IMR-90 (cell line): ENCODE measurements around the gene RPL36. TPM values are rescaled to one million over a fixed set of nuclear protein-coding genes. Genes with fewer than 3 reads are reported as not detected.
A peak's percentile ranks its signal among the peaks of the same experiment; 100 is the strongest.

Experiments
- ATAC-seq: fragments of 200-7000 bp; cut with Tn5 transposase; 2 replicates; pipeline ENCODE4 v1.9.1; 2020; ENCODE audit warnings: low read depth, mild to moderate bottlenecking, moderate library complexity
- BruUV-seq: library from RNA; stranded (reverse); fragments of 400-500 nt; replicated peaks from 2 replicates; lab custom pipeline; 2021; lab: Mats Ljungman, UMichigan
- CTCF ChIA-PET: fragments of 300-600 bp; formaldehyde crosslinking; extraction: SDS; loops from one replicate; lab custom pipeline; 2021; ENCODE audit warnings: antibody characterized with exemption; lab: Yijun Ruan, JAX
- POLR2A ChIA-PET: fragments of 300-600 bp; sonication (Branson Sonifier 250); formaldehyde crosslinking; loops from one replicate; lab custom pipeline; 2022; ENCODE audit warnings: antibody characterized with exemption; ENCODE audit not compliant: unreplicated experiment; lab: Charles Lee
- DNase-seq: peaks from one replicate; pipeline ENCODE4 v3.0.0; 2013
- H2AFZ ChIP-seq: replicated peaks from 2 replicates; pipeline ENCODE3; 2013; ENCODE audit warnings: low read length, mild to moderate bottlenecking; ENCODE audit not compliant: poor library complexity
- H2AK5ac ChIP-seq: 2 replicates; pipeline ENCODE4 v1.6.1; 2013; ENCODE audit warnings: low read depth, low read length, inconsistent platforms
- H2AK9ac ChIP-seq: replicated peaks from 2 replicates; pipeline ENCODE3; 2013; ENCODE audit warnings: mild to moderate bottlenecking, low read depth, low read length, moderate library complexity; ENCODE audit not compliant: poor library complexity
- H2BK120ac ChIP-seq: 2 replicates; pipeline ENCODE4 v1.6.1; 2013; ENCODE audit warnings: low read depth, low read length, inconsistent platforms
- H2BK15ac ChIP-seq: 3 replicates; pipeline ENCODE4 v1.6.1; 2013; ENCODE audit warnings: low read depth, low read length, inconsistent platforms
- H2BK20ac ChIP-seq: 2 replicates; pipeline ENCODE4 v1.6.1; 2013; ENCODE audit warnings: low read depth, mild to moderate bottlenecking, inconsistent platforms, low read length, moderate library complexity
- H2BK5ac ChIP-seq: 2 replicates; pipeline ENCODE4 v1.6.1; 2013; ENCODE audit warnings: mild to moderate bottlenecking, low read depth, low read length, inconsistent platforms; ENCODE audit not compliant: poor library complexity, severe bottlenecking
- H3K14ac ChIP-seq: replicated peaks from 2 replicates; pipeline ENCODE4 v1.6.1; 2013; ENCODE audit warnings: low read depth, low read length, inconsistent platforms
- H3K18ac ChIP-seq: 2 replicates; pipeline ENCODE4 v1.6.1; 2013; ENCODE audit warnings: low read depth, low read length, control low read depth
- H3K23ac ChIP-seq: 2 replicates; pipeline ENCODE4 v1.6.1; 2013; ENCODE audit warnings: low read depth, low read length, inconsistent platforms
- H3K27ac ChIP-seq: 2 replicates; pipeline ENCODE4 v1.5.1; 2013; ENCODE audit warnings: mild to moderate bottlenecking, control low read depth, low read length; ENCODE audit not compliant: insufficient read depth
- H3K27me3 ChIP-seq: 2 replicates; pipeline ENCODE4 v1.6.1; 2013; ENCODE audit warnings: low read length; ENCODE audit not compliant: control insufficient read depth, insufficient read depth
- H3K36me3 ChIP-seq: 2 replicates; pipeline ENCODE4 v1.6.1; 2013; ENCODE audit warnings: low read length, mixed read lengths; ENCODE audit not compliant: control insufficient read depth, insufficient read depth
- H3K4ac ChIP-seq: 2 replicates; pipeline ENCODE4 v1.6.1; 2013; ENCODE audit warnings: low read depth, low read length, inconsistent platforms
- H3K4me1 ChIP-seq: 2 replicates; pipeline ENCODE4 v1.6.1; 2013; ENCODE audit warnings: low read length, mixed read lengths; ENCODE audit not compliant: control insufficient read depth, insufficient read depth
- H3K4me2 ChIP-seq: 2 replicates; pipeline ENCODE4 v1.6.1; 2013; ENCODE audit warnings: low read depth, mild to moderate bottlenecking, control low read depth, low read length, moderate library complexity
- H3K4me3 ChIP-seq: 2 replicates; pipeline ENCODE4 v1.5.1; 2013; ENCODE audit warnings: low read depth, mild to moderate bottlenecking, control low read depth, low read length, moderate library complexity; ENCODE audit not compliant: insufficient read depth
- H3K56ac ChIP-seq: 2 replicates; pipeline ENCODE4 v1.6.1; 2013; ENCODE audit warnings: low read length, inconsistent platforms; ENCODE audit not compliant: insufficient read depth; ENCODE audit errors: extremely low read depth
- H3K79me1 ChIP-seq, 2 experiments: 2 replicates each; pipeline ENCODE4 v1.6.1; 2013; ENCODE audit warnings: low read length in 2 of 2, inconsistent platforms in 1 of 2, low read depth in 1 of 2
- H3K9ac ChIP-seq: 2 replicates; pipeline ENCODE4 v1.6.1; 2013; ENCODE audit warnings: low read depth, low read length, control low read depth
- H3K9me1 ChIP-seq: 2 replicates; pipeline ENCODE4 v1.6.1; 2013; ENCODE audit warnings: low read length, inconsistent platforms; ENCODE audit not compliant: insufficient read depth
- H3K9me3 ChIP-seq: 2 replicates; pipeline ENCODE4 v1.6.1; 2013; ENCODE audit warnings: low read length; ENCODE audit not compliant: control insufficient read depth, insufficient read depth
- H4K20me1 ChIP-seq: 2 replicates; pipeline ENCODE4 v1.6.1; 2013; ENCODE audit warnings: low read length, inconsistent platforms; ENCODE audit not compliant: insufficient read depth
- H4K5ac ChIP-seq: 2 replicates; pipeline ENCODE4 v1.6.1; 2013; ENCODE audit warnings: mild to moderate bottlenecking, low read depth, low read length, control low read depth
- H4K8ac ChIP-seq, 2 experiments: 2 replicates each; pipeline ENCODE4 v1.6.1; 2013; ENCODE audit warnings: low read depth in 2 of 2, low read length in 2 of 2, control low read depth in 1 of 2, inconsistent platforms in 1 of 2
- H4K91ac ChIP-seq: 2 replicates; pipeline ENCODE4 v1.6.1; 2013; ENCODE audit warnings: low read depth, low read length, inconsistent platforms; ENCODE audit not compliant: insufficient read depth
- BHLHE40 ChIP-seq: fragments of 150-350 bp; IDR thresholded peaks from 2 replicates; pipeline ENCODE4 v1.6.1; 2016; ENCODE audit warnings: mild to moderate bottlenecking, low read depth, low read length
- CEBPB ChIP-seq: IDR thresholded peaks from 2 replicates; pipeline ENCODE4 v1.6.1; 2012; ENCODE audit warnings: low read depth, low read length, improper control_type of control experiment
- CHD1 ChIP-seq: IDR thresholded peaks from 2 replicates; pipeline ENCODE4 v1.6.1; 2012; ENCODE audit warnings: low read depth, low read length, improper control_type of control experiment
- CTCF ChIP-seq: conservative IDR thresholded peaks from 2 replicates; pipeline ENCODE4 v1.5.1; 2012; ENCODE audit warnings: mild to moderate bottlenecking, low read depth, low read length, improper control_type of control experiment
- MAFK ChIP-seq: IDR thresholded peaks from 2 replicates; pipeline ENCODE4 v1.6.1; 2012; ENCODE audit warnings: low read depth, low read length, improper control_type of control experiment
- MAZ ChIP-seq: IDR thresholded peaks from 2 replicates; pipeline ENCODE4 v1.6.1; 2012; ENCODE audit warnings: low read depth, mild to moderate bottlenecking, low read length, improper control_type of control experiment, moderate library complexity, borderline replicate concordance
- MXI1 ChIP-seq: IDR thresholded peaks from 2 replicates; pipeline ENCODE4 v1.6.1; 2012; ENCODE audit warnings: low read depth, mild to moderate bottlenecking, low read length, moderate library complexity, borderline replicate concordance
- NFE2L2 ChIP-seq: fragments of 150-350 bp; IDR thresholded peaks from 2 replicates; pipeline ENCODE4 v1.6.1; 2016; ENCODE audit warnings: low read depth, mild to moderate bottlenecking, low read length
- RCOR1 ChIP-seq: IDR thresholded peaks from 2 replicates; pipeline ENCODE4 v1.6.1; 2012; ENCODE audit warnings: mild to moderate bottlenecking, low read length, improper control_type of control experiment; ENCODE audit not compliant: insufficient replicate concordance
- RFX5 ChIP-seq: IDR thresholded peaks from 2 replicates; pipeline ENCODE4 v1.8.0; 2012; ENCODE audit warnings: low read depth, mild to moderate bottlenecking, low read length, moderate library complexity
- SMC3 ChIP-seq: fragments of 150-350 bp; IDR thresholded peaks from 2 replicates; pipeline ENCODE4 v1.6.1; 2016; ENCODE audit warnings: low read depth, mild to moderate bottlenecking, antibody characterized with exemption, low read length, moderate library complexity
- WGBS, 2 experiments: methylation state at CpG; one replicate each; pipeline versions ENCODE4 v1.1.5 to v1.1.7; 2013; ENCODE audit warnings: missing lambda C conversion rate in 2 of 2; ENCODE audit not compliant: insufficient read length in 1 of 2; ENCODE audit errors: extremely low coverage in 2 of 2; 5-methylcytosine and 5-hydroxymethylcytosine counted together
- dilution Hi-C: fragments of 300-500 bp; cut with HindIII; formaldehyde crosslinking; loops from one replicate; pipeline ENCODE4 v1.14.3; 2018; ENCODE audit warnings: low sequenced_read_pairs; ENCODE audit not compliant: unreplicated experiment
- in situ Hi-C: fragments of 300-500 bp; cut with MboI; formaldehyde crosslinking; loops from 3 replicates; pipeline ENCODE4 v1.14.3; 2019; ENCODE audit warnings: low sequenced_read_pairs, inconsistent platforms, mixed read lengths
- intact Hi-C: fragments of 100-400 bp; cut with micrococcal nuclease; formaldehyde crosslinking; loops from 2 replicates; pipeline ENCODE4 v1.10.0; 2022
- polyA plus RNA-seq, 3 experiments: library from polyadenylated mRNA; depleted of rRNA; stranded (reverse); fragments of >200 nt; gene quantifications; 2 replicates each; pipeline ENCODE4 v1.2.3, GENCODE V29; 2012; ENCODE audit warnings: low replicate concordance in 1 of 3
- total RNA-seq: library from RNA; depleted of rRNA; stranded (reverse); fragments of >200 nt; gene quantifications from 2 replicates; pipeline ENCODE4 v1.2.3, GENCODE V29; 2012
- TF ChIP-seq, protein P1 (sequence below): fragments of 150-350 bp; IDR thresholded peaks from 2 replicates; pipeline ENCODE4 v1.6.1; 2016; ENCODE audit warnings: low read depth, mild to moderate bottlenecking, low read length, moderate library complexity, borderline replicate concordance

The RPL36 gene
- total and polyA plus RNA-seq, 2 of the 4 experiments (the other 2 are of a cell fraction): 232 to 757 TPM

DNA sequence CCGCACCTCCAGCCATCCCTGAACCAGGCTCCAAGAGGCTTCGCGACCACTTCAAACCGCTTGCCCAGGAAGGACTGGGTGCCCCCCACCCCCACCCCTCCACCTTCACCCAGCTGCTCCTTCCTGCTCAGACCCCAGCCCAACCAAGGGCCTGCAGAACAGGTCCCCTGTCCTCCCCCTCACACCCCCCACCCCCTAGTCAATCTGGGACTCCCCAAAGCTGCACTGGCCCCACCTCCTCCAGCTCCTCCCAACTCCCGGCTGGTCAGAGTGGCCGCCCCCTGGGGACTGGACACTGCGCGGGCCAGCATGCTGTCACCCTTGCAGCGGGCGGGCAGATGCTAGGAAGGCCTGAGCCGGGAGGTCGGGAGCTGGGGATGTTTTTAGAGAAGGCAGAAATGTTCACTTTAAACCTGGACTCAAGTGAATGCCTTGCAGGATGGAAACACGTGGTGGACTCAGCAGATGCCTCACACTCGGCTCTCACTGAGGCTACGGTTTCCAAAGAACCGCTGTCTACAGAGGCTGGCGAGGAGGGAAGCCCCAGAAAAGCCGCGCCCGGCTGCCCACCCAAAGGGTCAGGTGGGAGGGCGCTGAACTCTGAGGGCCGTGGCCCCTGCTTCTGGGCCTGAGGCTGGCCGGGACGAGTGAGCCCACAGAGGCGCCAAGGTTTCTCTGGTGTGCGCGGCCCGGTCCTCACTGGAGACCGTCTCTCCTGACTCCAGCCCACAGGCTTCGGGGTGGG lies 8.0 kb downstream of the RPL36 start (continued):
- no peak for TF ChIP-seq RFX5

DNA sequence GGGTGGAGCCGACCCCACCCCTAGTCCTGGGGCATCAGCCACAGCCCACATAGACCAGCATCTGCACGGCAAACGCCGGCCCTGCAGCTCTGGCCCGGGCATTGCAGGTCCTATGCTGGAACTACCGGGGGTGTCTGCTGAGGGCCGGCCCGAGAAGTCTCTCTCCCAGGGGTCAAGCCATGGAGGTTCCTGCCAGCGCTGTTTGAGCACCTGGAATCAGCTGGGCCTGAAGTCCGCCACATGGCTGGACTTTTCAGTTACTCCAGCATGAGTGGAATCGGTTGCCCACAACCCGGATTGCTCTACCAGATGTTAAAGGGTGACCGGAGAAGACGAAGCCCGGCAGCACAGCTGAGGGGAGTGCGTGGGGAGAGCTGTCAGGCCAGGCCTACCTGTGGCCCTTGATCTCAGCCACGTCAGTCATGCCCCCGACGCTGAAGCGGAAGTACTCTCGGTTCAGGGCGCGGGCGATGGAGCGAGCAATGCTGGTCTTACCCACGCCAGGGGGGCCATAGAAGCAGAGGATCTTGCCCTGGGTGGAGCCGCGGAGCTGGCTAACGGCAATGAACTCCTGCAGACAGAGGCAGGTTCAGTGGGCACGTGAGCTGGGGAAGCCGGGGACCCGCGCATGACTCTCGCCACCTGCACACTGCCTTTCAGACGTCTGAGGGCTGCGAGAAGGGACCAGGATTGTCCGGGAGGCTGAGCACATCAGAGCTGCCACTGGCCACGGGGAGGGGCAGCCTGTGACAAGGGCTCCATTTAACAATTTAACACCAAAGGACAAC lies 8.7 kb downstream of the RPL36 start:
- DNase-seq: no peak
- Histone ChIP-seq H4K20me1 (peaks cover 56% of the 10 kb centered on the region), H3K27ac (no peak overlapping the region), H3K9ac (no peak overlapping the region), H3K56ac (no peak overlapping the region), H3K36me3 (peaks cover 66% of the 10 kb centered on the region), H2BK5ac (no peak overlapping the region), H2AK5ac (no peak overlapping the region), H2AFZ (no peak overlapping the region), H3K9me3 (no peaks in the 10 kb centered on the region), H3K14ac (no peak overlapping the region), H3K18ac (no peak overlapping the region), H3K4me2 (no peak overlapping the region), H3K4me1 (0 out of 2 replicates have a peak, but pooled peaks cover 2% of the 10 kb centered on the region), H3K27me3 (no peaks in the 10 kb centered on the region), H2BK20ac (no peak overlapping the region), H3K4me3 (no peak overlapping the region), H3K4ac (no peak overlapping the region), H3K23ac (no peak overlapping the region), H2AK9ac (peak overlapping the region; percentile 15), H3K9me1 (0 out of 2 replicates have a peak, but pooled peaks cover 2% of the 10 kb centered on the region), H4K8ac (no peak overlapping the region), H2BK120ac (no peak overlapping the region), H2BK15ac (no peak overlapping the region), H4K91ac (no peak overlapping the region), H4K5ac (no peak overlapping the region), H3K79me1 (peaks cover 12 to 64% of the 10 kb centered on the region in 2 experiments; a peak in 3 of 4 replicates)
- dilution Hi-C loops: no loop called here
- CTCF ChIA-PET: no interaction called here
- ATAC-seq: no peak
- POLR2A ChIA-PET: no interaction called here
- in situ Hi-C loops: no loop called here
- intact Hi-C loops: no loop called here
- WGBS, 2 experiments: 91% methylated on average over 22 of the region's 38 CpGs; no CpG with 5 or more reads in 1 of the 2 experiments
- BruUV-seq: no TSS peak
- TF ChIP-seq CEBPB (no peak), CHD1 (no peak), BHLHE40 (no peak), NFE2L2 (no peak), RFX5 (no peak), CTCF (no peak), RCOR1 (no peak), MAFK (no peak), MXI1 (no peak), MAZ (no peak), SMC3 (no peak)
- TF ChIP-seq, protein P1, sequence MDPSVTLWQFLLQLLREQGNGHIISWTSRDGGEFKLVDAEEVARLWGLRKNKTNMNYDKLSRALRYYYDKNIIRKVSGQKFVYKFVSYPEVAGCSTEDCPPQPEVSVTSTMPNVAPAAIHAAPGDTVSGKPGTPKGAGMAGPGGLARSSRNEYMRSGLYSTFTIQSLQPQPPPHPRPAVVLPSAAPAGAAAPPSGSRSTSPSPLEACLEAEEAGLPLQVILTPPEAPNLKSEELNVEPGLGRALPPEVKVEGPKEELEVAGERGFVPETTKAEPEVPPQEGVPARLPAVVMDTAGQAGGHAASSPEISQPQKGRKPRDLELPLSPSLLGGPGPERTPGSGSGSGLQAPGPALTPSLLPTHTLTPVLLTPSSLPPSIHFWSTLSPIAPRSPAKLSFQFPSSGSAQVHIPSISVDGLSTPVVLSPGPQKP: no peak
